Fibroblast of mammary gland (primary cell): ENCODE results near the gene MAN1A1.

ENCODE experiments used
- DNase-seq: peaks from one replicate; pipeline ENCODE4 v3.0.0-alpha.2; 2010; ENCODE audit warnings: low read depth
- H3K4me3 ChIP-seq: 2 replicates; pipeline ENCODE4 v1.5.1; 2011; ENCODE audit warnings: low read depth, mild to moderate bottlenecking, low read length, moderate library complexity; ENCODE audit not compliant: control insufficient read depth
- TF ChIP-seq, protein P1 (sequence below): conservative IDR thresholded peaks from 2 replicates; pipeline ENCODE4 v1.5.1; 2011; ENCODE audit warnings: low read depth, low read length, inconsistent platforms; ENCODE audit not compliant: control insufficient read depth, insufficient read depth

The MAN1A1 gene

DNA sequence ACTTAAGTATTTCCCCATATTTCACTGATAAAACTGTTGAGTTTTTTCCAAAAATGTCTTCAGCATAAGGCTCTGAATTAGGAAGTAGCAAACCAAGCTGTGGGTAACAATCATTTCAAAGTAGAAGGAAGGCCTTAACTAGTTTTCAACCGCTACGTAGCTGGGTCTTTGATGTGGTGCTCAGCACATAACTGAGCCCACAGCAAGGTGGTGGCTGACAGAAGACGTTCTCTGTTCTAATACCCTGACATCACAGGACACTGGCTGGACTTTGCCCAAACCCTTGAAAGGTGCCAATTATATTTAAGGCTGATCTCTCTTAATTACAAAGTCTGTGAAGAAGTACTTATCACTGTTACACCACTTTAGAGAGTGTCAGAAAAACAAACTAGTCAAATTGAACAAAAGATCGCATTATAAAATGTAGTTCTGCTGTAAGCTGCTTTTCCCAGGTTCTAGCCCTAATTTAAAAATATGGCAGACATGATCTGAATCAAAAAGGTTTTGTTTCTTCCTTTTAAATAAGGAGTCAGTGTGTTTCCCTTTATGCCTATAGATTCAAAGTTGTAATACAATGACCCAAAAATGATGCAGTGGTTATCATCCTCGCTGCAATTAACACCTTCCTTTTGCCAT is 26.7 kb downstream of the MAN1A1 start:
- TF ChIP-seq, protein P1, sequence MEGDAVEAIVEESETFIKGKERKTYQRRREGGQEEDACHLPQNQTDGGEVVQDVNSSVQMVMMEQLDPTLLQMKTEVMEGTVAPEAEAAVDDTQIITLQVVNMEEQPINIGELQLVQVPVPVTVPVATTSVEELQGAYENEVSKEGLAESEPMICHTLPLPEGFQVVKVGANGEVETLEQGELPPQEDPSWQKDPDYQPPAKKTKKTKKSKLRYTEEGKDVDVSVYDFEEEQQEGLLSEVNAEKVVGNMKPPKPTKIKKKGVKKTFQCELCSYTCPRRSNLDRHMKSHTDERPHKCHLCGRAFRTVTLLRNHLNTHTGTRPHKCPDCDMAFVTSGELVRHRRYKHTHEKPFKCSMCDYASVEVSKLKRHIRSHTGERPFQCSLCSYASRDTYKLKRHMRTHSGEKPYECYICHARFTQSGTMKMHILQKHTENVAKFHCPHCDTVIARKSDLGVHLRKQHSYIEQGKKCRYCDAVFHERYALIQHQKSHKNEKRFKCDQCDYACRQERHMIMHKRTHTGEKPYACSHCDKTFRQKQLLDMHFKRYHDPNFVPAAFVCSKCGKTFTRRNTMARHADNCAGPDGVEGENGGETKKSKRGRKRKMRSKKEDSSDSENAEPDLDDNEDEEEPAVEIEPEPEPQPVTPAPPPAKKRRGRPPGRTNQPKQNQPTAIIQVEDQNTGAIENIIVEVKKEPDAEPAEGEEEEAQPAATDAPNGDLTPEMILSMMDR: no peak
- no peak for DNase-seq
- H3K4me3 ChIP-seq: no peak overlapping the region

DNA sequence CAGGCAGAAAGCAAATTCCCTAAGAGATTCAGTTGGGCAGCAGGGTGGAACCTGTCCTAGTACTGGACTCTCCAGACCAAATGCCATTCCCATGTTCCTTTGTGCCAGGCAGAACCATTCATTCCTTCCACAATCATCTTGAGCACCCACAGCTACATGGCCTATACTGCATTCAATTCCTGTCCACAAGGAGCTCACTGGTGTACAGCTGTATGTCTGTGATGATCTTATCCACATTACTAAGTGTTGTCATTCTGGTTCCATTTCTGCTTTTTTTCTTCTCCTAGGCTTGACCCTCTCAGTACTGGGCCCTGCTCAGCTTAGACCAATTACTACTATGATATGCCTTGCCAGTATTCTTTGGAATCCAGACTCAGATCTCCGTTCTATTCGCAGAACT is 27.5 kb downstream of the MAN1A1 start:
- DNase-seq: no peak
- TF ChIP-seq, protein P1: no peak

DNA sequence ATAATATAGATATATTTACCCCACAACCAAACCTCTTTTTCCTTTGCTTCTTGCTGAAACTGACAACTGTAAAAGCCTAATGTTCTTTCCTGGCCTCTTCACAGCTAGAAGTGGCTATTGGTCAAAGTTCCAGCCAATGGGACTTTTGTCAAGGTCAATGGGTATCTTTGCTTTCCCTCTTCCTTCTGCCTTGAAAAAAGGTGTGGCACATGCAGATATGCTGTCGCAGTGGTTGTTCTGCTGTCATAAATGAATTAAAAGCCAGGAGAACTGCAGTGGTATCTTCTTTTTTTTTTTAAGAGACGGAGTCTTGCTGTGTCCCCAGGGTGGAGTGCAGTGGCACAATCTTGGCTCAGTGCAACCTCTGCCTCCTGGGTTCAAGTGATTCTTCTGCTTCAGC is 29.9 kb downstream of the MAN1A1 start:
- DNase-seq: no peak
- TF ChIP-seq, protein P1: no peak
- H3K4me3 ChIP-seq: no peak overlapping the region

More for the DNA sequence above, 27.5 kb downstream of the MAN1A1 start:
- H3K4me3 ChIP-seq: no peak overlapping the region

DNA sequence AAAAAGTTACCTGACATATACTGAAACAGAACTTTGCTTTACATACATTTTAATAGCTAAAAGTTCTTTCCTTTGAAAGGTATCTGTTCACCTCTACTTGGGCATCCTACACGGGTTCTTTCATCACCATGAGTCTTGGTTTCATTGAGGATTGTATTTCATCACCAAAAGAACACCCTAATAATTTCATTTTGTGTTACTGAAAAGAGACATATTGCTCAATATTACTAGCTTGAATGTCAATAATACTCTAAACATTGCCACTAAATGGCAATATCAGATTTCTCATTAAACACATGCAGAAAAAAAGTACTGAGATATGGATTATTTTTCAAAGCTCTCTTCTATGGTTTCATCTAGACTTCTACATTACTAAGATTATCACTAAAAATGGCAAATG is 30.8 kb downstream of the MAN1A1 start:
- DNase-seq: no peak
- no peak overlapping the region for H3K4me3 ChIP-seq
- TF ChIP-seq, protein P1: no peak

DNA sequence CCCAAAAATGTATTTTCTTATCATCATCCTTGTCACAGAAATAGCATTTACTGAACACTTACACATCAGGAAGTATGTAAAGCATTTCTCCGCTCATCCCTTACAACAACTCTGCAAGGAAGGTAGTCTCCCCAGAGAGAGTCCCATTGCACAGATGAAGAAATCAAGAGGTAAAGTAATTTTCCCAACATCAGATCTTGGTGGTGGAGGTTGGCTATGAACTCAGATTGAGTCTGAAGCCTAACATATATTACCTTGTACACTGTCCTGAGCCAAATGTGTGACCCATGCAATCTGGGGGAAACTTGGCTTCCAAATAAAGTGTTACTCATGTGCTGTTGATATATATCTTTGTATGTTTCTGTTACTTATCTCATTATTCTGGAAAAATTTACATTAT is 31.4 kb downstream of the MAN1A1 start:
- no peak for DNase-seq
- no peak overlapping the region for H3K4me3 ChIP-seq
- TF ChIP-seq, protein P1: no peak

DNA sequence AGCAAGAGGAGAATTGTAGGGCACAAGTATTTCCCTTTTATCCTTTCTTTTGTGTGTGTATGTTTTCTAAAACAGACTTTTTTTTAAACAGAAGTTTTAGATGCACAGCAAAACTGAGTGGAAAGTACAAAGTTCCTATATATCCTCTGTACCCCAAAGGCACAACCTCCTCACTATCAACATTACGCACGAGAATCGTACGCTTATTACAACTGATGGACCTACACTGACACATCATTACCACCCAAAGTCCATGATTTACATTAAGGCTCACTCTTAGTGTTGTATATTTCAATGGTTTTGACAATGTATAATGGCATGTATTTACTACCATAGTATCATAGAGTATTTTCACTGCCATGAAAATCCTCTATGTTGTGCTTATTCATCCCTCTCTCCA is 32.6 kb downstream of the MAN1A1 start:
- no peak overlapping the region for H3K4me3 ChIP-seq
- DNase-seq: no peak
- TF ChIP-seq, protein P1: no peak

DNA sequence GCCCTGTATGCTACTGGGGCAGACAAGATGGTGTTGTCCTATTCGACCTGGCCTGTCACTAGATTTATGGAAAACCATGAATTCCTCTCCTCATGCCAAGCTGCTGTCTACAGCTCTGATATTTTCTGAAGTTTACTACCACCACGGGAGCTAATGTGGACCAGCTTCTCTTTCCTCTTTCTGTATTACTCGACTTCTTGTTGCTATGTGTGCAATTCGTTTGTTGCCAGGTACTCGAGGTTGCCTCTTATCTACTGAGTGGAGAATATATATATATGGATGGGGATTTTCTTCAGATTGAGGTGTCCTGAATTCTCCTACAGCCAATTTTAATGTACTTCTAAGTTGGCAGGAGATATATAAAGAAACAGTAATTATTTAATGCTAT is 34.7 kb downstream of the MAN1A1 start:
- H3K4me3 ChIP-seq: no peak overlapping the region
- DNase-seq: no peak
- TF ChIP-seq, protein P1: no peak
